LNCaP clone FGC (cell line): ENCODE measurements around the gene SLC52A1.

Experiments
- DNase-seq: peaks from one replicate; pipeline ENCODE4 v3.0.0-alpha.2; 2011; ENCODE audit warnings: low read depth
- H3K4me3 ChIP-seq: 2 replicates; pipeline ENCODE4 v1.5.1; 2011; ENCODE audit warnings: mild to moderate bottlenecking, low read depth, low read length, control low read depth
- CTCF ChIP-seq: IDR thresholded peaks from 2 replicates; pipeline ENCODE4 v1.5.1; 2012; ENCODE audit warnings: mild to moderate bottlenecking; ENCODE audit not compliant: control insufficient read depth, insufficient read depth; ENCODE audit errors: extremely low read depth

The SLC52A1 gene

GRCh38 chr17:5020502-5021023, 14.7 kb downstream of the SLC52A1 start:
- DNase-seq, result no peak
- no peak for TF ChIP-seq CTCF
- no peak overlapping the region for H3K4me3 ChIP-seq

- TF ChIP-seq CTCF, result no peak
- DNase-seq, result no peak
- H3K4me3 ChIP-seq, result no peak overlapping the region
Measured at GRCh38 chr17:5019475-5019956, 15.7 kb downstream of the SLC52A1 start.

DNA sequence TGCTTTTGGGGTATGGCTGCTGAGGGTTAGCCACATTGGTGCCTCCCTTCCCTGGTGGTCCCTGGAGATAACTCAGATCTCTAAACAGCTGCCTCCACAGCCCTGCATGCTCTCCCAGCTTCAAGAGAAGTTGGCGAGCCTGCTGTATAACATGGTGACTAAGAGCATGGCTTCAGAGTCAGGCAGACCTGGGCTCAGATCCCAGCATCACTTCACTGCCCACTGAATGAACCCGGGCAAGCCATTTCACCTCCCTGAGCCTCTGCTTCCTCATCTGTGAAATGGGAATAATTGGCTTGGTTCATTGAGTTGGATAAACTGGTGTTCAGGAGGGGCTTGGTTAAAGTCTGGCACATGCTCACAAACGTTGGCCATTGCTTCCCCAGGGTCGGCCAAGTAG, 20.9 kb downstream of the SLC52A1 start:
- H3K4me3 ChIP-seq, result no peak overlapping the region
- TF ChIP-seq CTCF, result no peak
- DNase-seq, result no peak

- H3K4me3 ChIP-seq, result no peak overlapping the region
- no peak for TF ChIP-seq CTCF
- no peak for DNase-seq
Measured at GRCh38 chr17:5011928-5012327, 23.3 kb downstream of the SLC52A1 start.

DNA sequence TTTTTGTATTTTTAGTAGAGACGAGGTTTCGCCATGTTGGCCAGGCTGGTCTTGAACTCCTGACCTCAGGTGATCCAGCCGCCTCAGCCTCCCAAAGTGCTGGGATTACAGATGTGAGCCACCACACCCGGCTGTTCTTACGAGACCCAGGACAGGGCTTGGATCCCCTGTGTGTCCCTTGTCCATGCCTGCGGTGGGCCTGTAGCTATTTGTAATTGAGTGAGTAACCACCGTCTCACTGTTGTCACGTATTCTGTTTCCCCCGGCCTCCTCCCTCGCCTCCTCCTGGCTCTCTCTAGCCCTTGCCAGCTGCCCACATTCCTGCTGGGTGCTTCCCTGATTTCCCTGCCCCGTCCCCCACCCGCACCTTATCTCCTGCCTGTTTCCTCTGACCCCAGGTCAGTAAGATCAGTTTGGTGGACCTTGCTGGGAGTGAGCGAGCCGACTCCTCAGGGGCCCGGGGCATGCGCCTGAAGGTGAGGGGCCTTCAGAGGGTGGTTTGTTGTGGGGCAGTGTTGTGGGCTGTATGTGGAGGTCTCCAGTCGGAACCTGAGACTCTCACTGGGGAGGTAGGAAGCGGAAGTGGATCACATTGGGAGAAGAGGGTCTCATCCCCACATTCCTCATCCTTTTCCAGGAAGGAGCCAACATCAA, 31.9 kb downstream of the SLC52A1 start:
- H3K4me3 ChIP-seq, result no peak overlapping the region
- no peak for DNase-seq
- TF ChIP-seq CTCF, result no peak

DNA sequence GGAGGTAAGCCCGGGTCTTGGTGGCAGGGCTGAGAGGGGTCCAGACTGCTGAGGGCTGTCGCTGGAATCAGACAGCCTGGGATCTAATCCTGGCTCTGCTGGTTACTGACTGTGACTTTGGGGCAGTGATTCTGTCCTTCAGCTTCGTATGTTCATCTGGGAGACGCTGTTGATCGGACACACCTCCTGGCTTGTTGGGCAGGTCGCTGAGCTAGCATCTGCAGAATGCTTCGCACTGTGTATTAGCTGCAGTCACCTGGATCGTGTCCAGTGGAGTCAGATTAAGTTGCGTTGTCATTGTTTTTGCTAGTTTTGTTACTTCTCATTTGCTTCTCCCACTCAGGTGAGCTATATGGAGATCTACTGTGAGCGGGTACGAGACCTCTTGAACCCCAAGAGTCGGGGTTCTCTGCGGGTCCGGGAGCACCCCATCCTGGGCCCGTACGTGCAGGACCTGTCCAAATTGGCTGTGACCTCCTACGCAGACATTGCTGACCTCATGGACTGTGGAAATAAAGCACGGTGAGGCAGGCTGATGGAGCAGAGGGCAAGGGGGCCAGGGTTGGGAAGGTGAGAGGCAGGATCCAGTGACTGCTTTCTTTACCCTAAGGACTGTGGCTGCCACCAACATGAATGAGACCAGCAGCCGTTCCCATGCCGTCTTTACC, 33.0 kb downstream of the SLC52A1 start:
- no peak for DNase-seq
- TF ChIP-seq CTCF, result no peak
- H3K4me3 ChIP-seq, result no peak overlapping the region
